Stomach (tissue), 4 donors: ENCODE measurements around the gene TMEM245.

Source experiments
- CTCF ChIP-seq, 7 experiments: fragments of 450-650 bp in 4 of 7; fragments of 200-600 bp in 3 of 7; sonication (generic) in 3 of 7; IDR thresholded peaks; one replicate each; pipeline ENCODE4 v1.5.1; 2016 to 2019; ENCODE audit warnings: antibody characterized with exemption in 7 of 7, control low read depth in 2 of 7, mild to moderate bottlenecking in 1 of 7
- POLR2A ChIP-seq, 4 donors: fragments of 450-650 bp; IDR thresholded peaks; one replicate each; pipeline ENCODE4 v1.6.1; 2016; ENCODE audit warnings: antibody characterized with exemption in 4 of 4, control low read depth in 2 of 4, mild to moderate bottlenecking in 1 of 4, moderate library complexity in 1 of 4

GRCh38 chr9:109036744-109037680 lies 82.7 kb downstream of the TMEM245 start:
- TF ChIP-seq CTCF (IDR thresholded peaks at IDR 0.05) (no peak), POLR2A (IDR thresholded peaks at IDR 0.05) (no peak)
